IPS-15b (cell line): ENCODE measurements around the gene RAB8A.
A peak's percentile ranks its signal among the peaks of the same experiment; 100 is the strongest.

Source experiments
- H3K27me3 ChIP-seq: one replicate; pipeline ENCODE4 v1.6.1; 2013; ENCODE audit warnings: low read length; ENCODE audit not compliant: control insufficient read depth, insufficient read depth
- H3K36me3 ChIP-seq: one replicate; pipeline ENCODE4 v1.6.1; 2013; ENCODE audit warnings: low read length; ENCODE audit not compliant: control insufficient read depth, insufficient read depth
- H3K4me1 ChIP-seq: one replicate; pipeline ENCODE4 v1.6.1; 2013; ENCODE audit warnings: mild to moderate bottlenecking, low read length; ENCODE audit not compliant: control insufficient read depth, insufficient read depth
- H3K4me3 ChIP-seq: one replicate; pipeline ENCODE4 v1.5.1; 2013; ENCODE audit warnings: low read depth, low read length
- H3K9ac ChIP-seq: one replicate; pipeline ENCODE4 v1.6.1; 2013; ENCODE audit warnings: low read depth, mild to moderate bottlenecking, low read length
- H3K9me3 ChIP-seq: one replicate; pipeline ENCODE4 v1.6.1; 2013; ENCODE audit warnings: mild to moderate bottlenecking, low read length; ENCODE audit not compliant: control insufficient read depth, insufficient read depth

Gene RAB8A

GRCh38 chr19:16073988-16074387 lies 37.7 kb upstream of the RAB8A start:
- H3K27me3 ChIP-seq: no peaks in the 10 kb centered on the region
- H3K9ac ChIP-seq: no peak overlapping the region
- no peaks in the 10 kb centered on the region for H3K36me3 ChIP-seq
- H3K4me1 ChIP-seq: peaks cover 12% of the 10 kb centered on the region
- H3K9me3 ChIP-seq: no peaks in the 10 kb centered on the region
- no peak overlapping the region for H3K4me3 ChIP-seq

DNA sequence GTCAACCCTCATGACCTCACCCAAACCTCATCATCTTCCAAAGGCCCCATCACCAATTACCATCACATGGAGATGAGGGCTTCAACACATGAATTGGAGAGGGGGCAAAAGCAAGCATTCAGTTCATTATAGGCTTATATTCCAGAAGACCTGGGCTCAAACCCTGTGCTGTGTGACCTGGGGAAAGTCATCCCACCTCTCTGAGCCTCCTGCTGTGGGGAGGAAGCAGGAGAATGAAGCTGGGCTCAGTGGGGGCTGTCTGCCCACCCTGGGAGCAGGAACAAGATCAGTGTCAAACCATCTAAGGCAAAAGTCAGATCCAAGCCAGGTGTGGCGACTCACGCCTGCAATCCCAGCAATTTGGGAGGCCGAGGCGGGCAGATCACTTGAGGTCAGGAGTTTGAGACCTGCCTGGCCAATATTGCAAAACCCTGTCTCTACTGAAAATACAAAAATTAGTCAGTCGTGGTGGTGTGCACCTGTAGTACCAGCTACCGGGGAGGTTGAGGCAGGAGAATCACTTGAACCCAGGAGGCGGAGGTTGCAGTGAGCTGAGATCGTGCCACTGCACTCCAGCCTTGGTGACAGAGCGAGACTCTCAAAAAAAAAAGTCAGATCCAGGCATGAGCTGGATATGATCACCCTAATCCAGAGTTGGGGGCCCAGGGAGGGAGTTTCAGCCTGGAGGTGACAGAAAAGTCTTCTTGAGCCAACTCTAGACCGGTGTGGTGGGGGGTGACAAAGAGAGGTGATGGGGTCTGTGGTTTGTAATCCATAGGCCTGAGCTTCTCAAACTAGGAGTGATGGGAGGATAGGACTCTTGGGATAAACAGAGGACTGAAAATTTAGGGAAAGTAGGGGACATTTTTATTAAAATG lies 37.0 kb upstream of the RAB8A start:
- no peak overlapping the region for H3K4me3 ChIP-seq

DNA sequence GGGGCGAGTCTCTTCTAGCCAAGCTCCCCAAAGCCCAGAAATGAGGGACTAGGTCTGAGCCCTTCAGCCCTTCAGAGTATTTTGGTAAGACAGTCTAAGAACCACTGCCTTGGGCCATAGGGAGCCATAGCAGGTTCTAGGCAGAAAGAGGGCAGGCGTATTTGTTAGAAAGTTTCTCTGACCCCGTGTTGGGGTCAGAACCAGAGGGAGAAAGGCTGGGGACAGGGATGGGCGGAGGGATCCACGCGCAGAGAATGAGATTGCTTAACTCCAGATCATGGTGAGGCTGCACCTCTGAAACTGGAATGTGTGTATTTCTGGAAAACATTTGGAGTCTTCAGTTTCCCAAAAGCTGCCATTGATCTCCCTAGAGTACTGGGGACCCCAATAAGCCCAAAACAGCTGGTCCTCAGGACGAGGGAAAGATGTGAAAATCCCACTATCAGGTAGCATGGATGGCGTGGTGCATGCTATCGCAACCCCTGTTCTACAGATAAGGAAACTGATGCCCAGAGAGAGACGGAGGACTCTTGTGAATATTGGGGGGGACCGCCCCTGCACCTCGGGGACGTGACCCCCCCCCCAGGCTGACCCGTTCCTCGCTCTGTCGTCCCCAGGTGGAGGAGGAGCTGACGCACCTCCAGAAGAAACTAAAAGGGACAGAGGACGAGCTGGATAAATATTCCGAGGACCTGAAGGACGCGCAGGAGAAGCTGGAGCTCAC lies 36.1 kb upstream of the RAB8A start:
- peak overlapping the region; percentile 67 for H3K4me3 ChIP-seq
- peak overlapping the region; percentile 97 for H3K9ac ChIP-seq
- no peaks in the 10 kb centered on the region for H3K36me3 ChIP-seq
- H3K4me1 ChIP-seq: peaks cover 20% of the 10 kb centered on the region
- no peaks in the 10 kb centered on the region for H3K27me3 ChIP-seq
- no peaks in the 10 kb centered on the region for H3K9me3 ChIP-seq

More for the DNA sequence above, 37.0 kb upstream of the RAB8A start:
- no peaks in the 10 kb centered on the region for H3K36me3 ChIP-seq
- H3K4me1 ChIP-seq: peaks cover 17% of the 10 kb centered on the region
- no peaks in the 10 kb centered on the region for H3K27me3 ChIP-seq
- no peaks in the 10 kb centered on the region for H3K9me3 ChIP-seq
- H3K9ac ChIP-seq: no peak overlapping the region

GRCh38 chr19:16076154-16076957 lies 35.3 kb upstream of the RAB8A start, which contains the start of gene TPM4:
Gene TPM4, plus strand, starts transcription at chr19:16076495. Its CDS starts 71 bp downstream, at chr19:16076566.
- no peaks in the 10 kb centered on the region for H3K27me3 ChIP-seq
- peaks cover 20% of the 10 kb centered on the region for H3K4me1 ChIP-seq
- no peaks in the 10 kb centered on the region for H3K9me3 ChIP-seq
- peak within 1 kb of the TSS; percentile 97 for H3K9ac ChIP-seq
- peak within 1 kb of the TSS; percentile 82 for H3K4me3 ChIP-seq
- peaks cover 7% of the 10 kb centered on the region for H3K36me3 ChIP-seq

GRCh38 chr19:16076958-16077611 lies 34.6 kb upstream of the RAB8A start:
- Histone ChIP-seq H3K4me3 (peak overlapping the region; percentile 82), H3K36me3 (peaks cover 13% of the 10 kb centered on the region), H3K9ac (peak overlapping the region; percentile 92), H3K9me3 (no peaks in the 10 kb centered on the region), H3K27me3 (no peaks in the 10 kb centered on the region), H3K4me1 (peaks cover 20% of the 10 kb centered on the region)

- Histone ChIP-seq H3K27me3 (no peaks in the 10 kb centered on the region), H3K36me3 (peaks cover 19% of the 10 kb centered on the region), H3K9ac (peak overlapping the region; percentile 94), H3K9me3 (no peaks in the 10 kb centered on the region), H3K4me3 (peak overlapping the region; percentile 82), H3K4me1 (peaks cover 20% of the 10 kb centered on the region)
Observed at GRCh38 chr19:16077984-16078758, 33.5 kb upstream of the RAB8A start.

DNA sequence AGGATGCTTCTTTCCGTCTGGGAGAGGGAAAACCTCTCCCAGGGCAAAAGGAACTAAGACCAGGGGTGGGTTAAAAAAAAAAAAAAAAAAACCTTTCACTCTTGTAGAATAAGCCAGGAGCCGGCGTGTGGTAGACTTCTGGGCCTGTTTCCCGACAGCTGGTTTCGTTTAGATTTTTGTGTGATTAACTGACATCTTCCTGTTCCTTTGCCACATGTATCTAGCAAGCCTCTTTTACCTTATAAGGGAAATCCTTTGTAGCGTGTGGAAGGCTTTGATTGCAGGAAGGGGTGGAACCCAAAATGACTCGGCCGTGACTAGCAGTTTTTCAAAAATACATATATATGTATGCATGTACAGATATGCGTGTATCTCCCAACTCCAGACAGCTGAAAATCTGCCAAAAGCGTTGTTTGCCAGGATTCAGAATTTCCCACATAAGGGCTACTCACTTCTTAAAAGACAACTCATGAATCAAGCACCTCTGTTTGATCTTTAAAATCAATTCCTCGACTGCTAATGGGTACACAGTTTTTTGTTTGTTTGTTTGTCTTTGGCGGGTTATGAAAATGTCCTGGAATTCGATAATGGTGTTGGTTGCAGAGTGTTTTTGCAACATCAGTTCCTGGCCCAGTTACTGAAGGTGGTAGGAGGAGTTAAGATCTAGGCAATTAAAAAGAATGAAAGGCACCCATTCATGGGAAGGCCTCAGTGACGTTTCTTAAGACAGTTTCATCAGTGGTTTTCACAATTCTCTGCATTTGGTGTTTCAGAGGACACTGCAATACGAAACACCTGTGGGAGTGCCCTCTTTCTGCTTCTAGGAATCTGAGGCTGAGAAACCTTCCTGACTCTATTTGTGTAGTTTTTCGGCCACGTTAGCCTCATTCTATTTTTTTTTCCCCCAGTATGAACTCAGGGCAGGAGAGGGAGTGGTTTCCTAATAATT lies 32.7 kb upstream of the RAB8A start:
- H3K9ac ChIP-seq: peak overlapping the region; percentile 94
- H3K4me1 ChIP-seq: peaks cover 19% of the 10 kb centered on the region
- no peaks in the 10 kb centered on the region for H3K9me3 ChIP-seq
- H3K36me3 ChIP-seq: peaks cover 27% of the 10 kb centered on the region
- peak overlapping the region; percentile 82 for H3K4me3 ChIP-seq
- H3K27me3 ChIP-seq: no peaks in the 10 kb centered on the region

- H3K36me3 ChIP-seq: peaks cover 64% of the 10 kb centered on the region
- no peak overlapping the region for H3K9ac ChIP-seq
- H3K9me3 ChIP-seq: no peaks in the 10 kb centered on the region
- H3K4me1 ChIP-seq: peaks cover 6% of the 10 kb centered on the region
- no peak overlapping the region for H3K4me3 ChIP-seq
- H3K27me3 ChIP-seq: no peaks in the 10 kb centered on the region
Observed at GRCh38 chr19:16084067-16084685, 27.5 kb upstream of the RAB8A start.

DNA sequence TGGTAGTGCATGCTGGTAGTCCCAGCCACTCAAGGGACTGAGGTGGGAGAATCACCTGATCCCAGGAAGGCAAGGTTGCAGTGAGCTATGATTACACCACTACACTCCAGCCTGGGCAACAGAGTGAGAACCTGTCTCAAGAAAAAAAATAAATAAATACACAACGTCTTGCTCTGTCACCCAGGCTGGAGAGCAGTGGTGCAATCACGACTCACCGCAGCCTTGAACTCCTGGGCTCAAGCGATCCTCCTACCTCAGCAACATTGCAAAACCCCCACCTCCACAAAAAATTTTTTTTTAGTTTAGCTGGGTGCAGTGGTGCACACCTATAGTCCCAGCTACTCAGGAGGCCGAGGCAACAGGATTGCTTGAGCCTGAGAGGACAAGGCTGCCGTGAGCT lies 26.6 kb upstream of the RAB8A start:
- Histone ChIP-seq H3K27me3 (no peaks in the 10 kb centered on the region), H3K36me3 (peaks cover 69% of the 10 kb centered on the region), H3K4me1 (peaks cover under 1% of the 10 kb centered on the region), H3K4me3 (no peak overlapping the region), H3K9me3 (no peaks in the 10 kb centered on the region), H3K9ac (no peak overlapping the region)
